ENCODE measurements around the gene HDAC4.

GRCh38 chr2:239402666-239403065 lies 1.8 kb upstream of the HDAC4 start:
- no peak for TF ChIP-seq ZNF555 (tag by site-specific recombination; conservative IDR thresholded peaks at IDR 0.05)
- no peak for TF ChIP-seq CTCF (tag by site-specific recombination; IDR thresholded peaks at IDR 0.05)
- no peak for TF ChIP-seq REST (tag by site-specific recombination; IDR thresholded peaks at IDR 0.05)
- no peak for TF ChIP-seq PRDM1 (tag by site-specific recombination; IDR thresholded peaks at IDR 0.05)
- no peak for TF ChIP-seq ZBTB11 (tag by site-specific recombination; conservative IDR thresholded peaks at IDR 0.05; ENCODE audit: low read depth)
- no peak for TF ChIP-seq ZNF169 (tag by site-specific recombination; IDR thresholded peaks at IDR 0.05)
- no peak for TF ChIP-seq ZBTB7A (tag by site-specific recombination; IDR thresholded peaks at IDR 0.05; ENCODE audit: low read depth)
- no peak for TF ChIP-seq ZNF37A (tag by site-specific recombination; IDR thresholded peaks at IDR 0.05)
- no peak for TF ChIP-seq ZNF433 (tag by site-specific recombination; IDR thresholded peaks at IDR 0.05; ENCODE audit: low read depth)
- TF ChIP-seq ZNF362 (tag by site-specific recombination; IDR thresholded peaks at IDR 0.05): no peak
- no peak for TF ChIP-seq ZNF76 (tag by site-specific recombination; IDR thresholded peaks at IDR 0.05; ENCODE audit: borderline replicate concordance, low read depth)
- TF ChIP-seq OVOL3 (tag by site-specific recombination; IDR thresholded peaks at IDR 0.05): no peak
- no peak for TF ChIP-seq HOXA7 (CRISPR knock-in tag; IDR thresholded peaks at IDR 0.05; ENCODE audit: borderline replicate concordance)
- no peak for TF ChIP-seq ZNF138 (tag by site-specific recombination; IDR thresholded peaks at IDR 0.05; ENCODE audit: borderline replicate concordance)
